Loucy (cell line): ENCODE data around the gene THAP7.
A peak's percentile ranks its signal among the peaks of the same experiment; 100 is the strongest.

ENCODE experiments used
- EZH2phosphoT487 ChIP-seq: fragments of 200-600 bp; IDR thresholded peaks from 2 replicates; pipeline ENCODE4 v1.6.1; 2018; ENCODE audit warnings: antibody characterized with exemption, mild to moderate bottlenecking, moderate library complexity, borderline replicate concordance
- TF ChIP-seq, protein P1 (sequence below): fragments of 200-600 bp; sonication (generic); conservative IDR thresholded peaks from 2 replicates; pipeline ENCODE4 v1.5.1; 2014; ENCODE audit warnings: mild to moderate bottlenecking, antibody characterized with exemption, low read length

DNA sequence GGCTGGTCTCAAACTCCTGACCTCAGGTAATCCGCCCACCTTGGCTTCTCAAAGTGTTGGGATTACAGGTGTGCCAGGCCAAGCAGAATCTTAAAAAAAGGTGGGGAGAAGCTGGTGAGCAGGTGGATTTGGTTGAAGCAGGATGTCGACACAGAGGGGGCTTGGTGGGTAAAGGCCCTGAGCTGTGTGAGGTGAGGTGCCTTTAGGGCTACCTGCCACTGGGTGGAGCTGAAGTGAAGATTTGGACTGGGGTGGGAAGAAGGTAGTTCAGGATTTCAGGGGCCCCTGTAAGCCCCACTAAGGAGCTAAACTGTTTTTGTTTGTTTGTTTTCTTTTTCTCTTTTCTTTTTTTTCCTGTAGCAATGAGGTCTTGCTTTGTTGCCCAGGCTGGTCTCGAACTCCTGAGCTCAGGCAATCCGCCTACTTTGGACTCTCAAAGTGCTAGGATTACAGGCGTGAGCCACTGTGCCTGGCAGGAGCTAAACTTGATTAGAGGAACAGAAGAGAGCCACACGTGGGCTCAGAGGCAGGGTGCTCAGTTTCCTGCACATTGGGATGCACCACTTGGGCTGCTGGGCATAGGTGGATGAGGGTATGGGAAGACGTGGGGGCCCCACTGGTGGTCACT lies 19.0 kb upstream of the THAP7 start:
- TF ChIP-seq, protein P1, sequence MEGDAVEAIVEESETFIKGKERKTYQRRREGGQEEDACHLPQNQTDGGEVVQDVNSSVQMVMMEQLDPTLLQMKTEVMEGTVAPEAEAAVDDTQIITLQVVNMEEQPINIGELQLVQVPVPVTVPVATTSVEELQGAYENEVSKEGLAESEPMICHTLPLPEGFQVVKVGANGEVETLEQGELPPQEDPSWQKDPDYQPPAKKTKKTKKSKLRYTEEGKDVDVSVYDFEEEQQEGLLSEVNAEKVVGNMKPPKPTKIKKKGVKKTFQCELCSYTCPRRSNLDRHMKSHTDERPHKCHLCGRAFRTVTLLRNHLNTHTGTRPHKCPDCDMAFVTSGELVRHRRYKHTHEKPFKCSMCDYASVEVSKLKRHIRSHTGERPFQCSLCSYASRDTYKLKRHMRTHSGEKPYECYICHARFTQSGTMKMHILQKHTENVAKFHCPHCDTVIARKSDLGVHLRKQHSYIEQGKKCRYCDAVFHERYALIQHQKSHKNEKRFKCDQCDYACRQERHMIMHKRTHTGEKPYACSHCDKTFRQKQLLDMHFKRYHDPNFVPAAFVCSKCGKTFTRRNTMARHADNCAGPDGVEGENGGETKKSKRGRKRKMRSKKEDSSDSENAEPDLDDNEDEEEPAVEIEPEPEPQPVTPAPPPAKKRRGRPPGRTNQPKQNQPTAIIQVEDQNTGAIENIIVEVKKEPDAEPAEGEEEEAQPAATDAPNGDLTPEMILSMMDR = peak; percentile 68
- TF ChIP-seq EZH2phosphoT487 = no peak
